SU-DHL-6 (cell line): ENCODE measurements around the gene SLC39A11.

Experiments used
- CTCF ChIP-seq: fragments of 200-600 bp; sonication (generic); IDR thresholded peaks from one replicate; pipeline ENCODE4 v1.5.1; 2017; ENCODE audit warnings: antibody characterized with exemption, mild to moderate bottlenecking, low read length, moderate library complexity; ENCODE audit not compliant: insufficient read depth, poor library complexity, severe bottlenecking
- EZH2phosphoT487 ChIP-seq: fragments of 200-600 bp; sonication (generic), shearing (Covaris generic); conservative IDR thresholded peaks from 2 replicates; pipeline ENCODE4 v1.6.1; 2018; ENCODE audit warnings: mild to moderate bottlenecking, antibody characterized with exemption, low read length, moderate library complexity, mixed read lengths

GRCh38 chr17:72900654-72900971, 191.9 kb downstream of the SLC39A11 start:
- TF ChIP-seq CTCF: no peak
- TF ChIP-seq EZH2phosphoT487: no peak
